HTR-8/SVneo (cell line): ENCODE results near the gene GFPT1.
"Not testable (repeated sequence)": the region's sequence is repeated elsewhere in the genome, so short reads cannot be mapped to it uniquely, and the experiment has no call there.

Source experiments
- DNase-seq: peaks from one replicate; pipeline ENCODE4 v3.0.0; 2011; ENCODE audit warnings: low spot score, mixed read lengths; ENCODE audit not compliant: insufficient read length
- FAIRE-seq: peaks from 2 replicates; lab custom pipeline; 2011; peaks lifted over from hg19 to GRCh38; lab: Jason Lieb, UNC

The GFPT1 gene

GRCh38 chr2:69385443-69386151 lies 1.4 kb downstream of the GFPT1 start:
- FAIRE-seq, result no peak
- no peak for DNase-seq

GRCh38 chr2:69384618-69385081 lies 2.4 kb downstream of the GFPT1 start:
- FAIRE-seq, result no peak
- DNase-seq, result no peak

- DNase-seq, result no peak
- no peak for FAIRE-seq
Measured at GRCh38 chr2:69383176-69383812, 3.7 kb downstream of the GFPT1 start.

- DNase-seq (no peak), FAIRE-seq (no peak)
Measured at GRCh38 chr2:69382547-69382946, 4.5 kb downstream of the GFPT1 start.

- FAIRE-seq (no peak), DNase-seq (no peak)
Measured at GRCh38 chr2:69381337-69381737, 5.7 kb downstream of the GFPT1 start.

DNA sequence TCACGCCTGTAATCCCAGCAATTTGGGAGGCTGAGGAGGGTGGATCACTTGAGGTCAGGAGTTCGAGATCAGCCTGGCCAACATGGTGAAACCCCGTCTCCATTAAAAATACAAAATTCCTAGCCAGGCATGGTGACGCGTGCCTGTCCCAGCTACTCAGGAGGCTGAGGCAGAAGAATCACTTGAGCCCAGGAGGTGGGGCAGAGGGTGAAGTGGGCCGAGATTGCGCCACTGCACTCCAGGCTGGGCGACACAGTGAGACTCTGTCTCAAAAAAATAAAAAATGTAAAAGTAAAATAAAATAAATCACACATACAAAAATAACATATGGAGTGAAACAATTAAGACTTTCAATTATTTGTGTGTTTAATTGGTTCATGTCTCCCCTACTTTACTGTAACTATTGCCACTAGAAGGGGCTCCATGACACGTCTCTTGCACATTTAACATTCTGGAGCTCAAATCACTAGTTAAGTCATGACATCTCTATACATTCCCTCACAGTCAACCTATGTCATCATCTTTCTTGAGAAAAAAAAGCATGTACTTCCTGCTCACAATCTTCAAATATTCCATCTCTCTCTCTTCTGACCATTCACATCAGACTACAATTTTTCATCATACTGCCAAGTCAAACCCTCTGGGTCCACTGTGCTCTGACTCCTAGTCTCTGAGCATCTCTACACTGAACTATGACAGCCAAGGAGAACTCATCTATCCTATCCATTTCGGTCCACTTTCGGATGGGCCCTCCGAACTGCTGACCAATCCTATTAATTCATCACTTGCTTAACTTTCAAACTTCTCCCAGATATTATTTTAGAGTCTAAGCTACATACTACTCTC lies 6.7 kb downstream of the GFPT1 start:
- no peak for DNase-seq
- no peak for FAIRE-seq

DNA sequence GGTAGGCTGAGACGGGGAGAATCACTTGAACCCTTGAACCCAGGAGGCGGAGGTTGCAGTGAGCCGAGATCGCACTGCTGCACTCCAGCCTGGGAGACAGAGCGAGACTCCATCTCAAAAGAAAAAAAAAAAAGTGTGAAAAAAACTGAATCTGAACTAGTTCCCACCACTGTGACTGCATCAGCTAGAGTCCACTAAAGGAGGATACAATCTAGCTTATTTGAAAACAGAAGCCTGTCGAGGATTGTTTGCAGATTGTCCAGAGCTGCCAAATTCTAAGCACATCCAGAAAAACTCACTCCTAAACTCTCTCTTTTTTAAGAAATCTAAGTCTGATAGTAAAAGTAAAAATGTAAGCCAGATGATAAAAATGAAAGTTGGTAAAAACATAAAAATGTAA lies 10.6 kb downstream of the GFPT1 start:
- no peak for DNase-seq
- no peak for FAIRE-seq

- DNase-seq, result no peak
Measured at GRCh38 chr2:69375494-69376353, 11.3 kb downstream of the GFPT1 start.

GRCh38 chr2:69372767-69373166 lies 14.3 kb downstream of the GFPT1 start:
- FAIRE-seq (no peak), DNase-seq (no peak)

More at GRCh38 chr2:69375494-69376353, 11.3 kb downstream of the GFPT1 start:
- no peak for FAIRE-seq

DNA sequence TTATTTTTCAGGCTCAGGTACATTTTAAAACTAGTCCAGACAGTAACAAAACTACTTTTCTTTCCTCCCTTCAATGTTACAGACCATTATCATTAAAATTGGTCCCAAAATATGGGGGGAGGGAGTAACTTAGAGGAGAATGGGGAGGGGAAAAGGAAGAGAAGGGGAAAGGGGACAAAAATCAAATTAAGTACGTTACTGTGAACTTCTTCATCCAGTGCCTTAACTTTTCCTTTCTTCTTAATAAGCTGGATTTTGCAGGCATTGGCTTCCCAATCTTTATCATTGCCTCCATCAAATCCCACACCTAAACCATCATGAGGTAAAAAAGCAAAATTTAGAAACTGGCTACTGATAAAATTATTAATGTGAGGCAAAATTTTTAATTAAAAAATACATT lies 17.2 kb downstream of the GFPT1 start:
- DNase-seq (no peak), FAIRE-seq (no peak)

DNA sequence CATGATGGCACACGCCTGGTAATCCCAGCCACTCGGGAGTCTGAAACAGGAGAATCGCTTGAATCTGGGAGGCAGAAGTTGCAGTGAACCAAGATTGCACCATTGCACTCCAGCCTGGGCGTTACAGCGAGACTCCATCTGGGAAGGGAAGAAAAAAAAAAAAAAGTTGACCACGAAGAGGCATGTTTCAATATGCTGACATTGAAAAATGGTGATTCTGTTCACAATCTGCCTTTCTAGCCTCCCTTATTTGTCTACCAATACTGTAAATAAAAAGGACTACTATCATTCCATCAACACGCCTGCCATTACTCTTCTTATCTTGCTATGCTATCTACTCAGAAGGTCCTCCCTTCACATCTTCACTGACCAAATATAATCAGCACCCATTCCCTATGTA lies 18.4 kb downstream of the GFPT1 start:
- FAIRE-seq (no peak), DNase-seq (no peak)

GRCh38 chr2:69359371-69359770 lies 27.7 kb downstream of the GFPT1 start:
- no peak for FAIRE-seq
- no peak for DNase-seq

GRCh38 chr2:69358914-69359313 lies 28.1 kb downstream of the GFPT1 start:
- no peak for DNase-seq
- no peak for FAIRE-seq

DNA sequence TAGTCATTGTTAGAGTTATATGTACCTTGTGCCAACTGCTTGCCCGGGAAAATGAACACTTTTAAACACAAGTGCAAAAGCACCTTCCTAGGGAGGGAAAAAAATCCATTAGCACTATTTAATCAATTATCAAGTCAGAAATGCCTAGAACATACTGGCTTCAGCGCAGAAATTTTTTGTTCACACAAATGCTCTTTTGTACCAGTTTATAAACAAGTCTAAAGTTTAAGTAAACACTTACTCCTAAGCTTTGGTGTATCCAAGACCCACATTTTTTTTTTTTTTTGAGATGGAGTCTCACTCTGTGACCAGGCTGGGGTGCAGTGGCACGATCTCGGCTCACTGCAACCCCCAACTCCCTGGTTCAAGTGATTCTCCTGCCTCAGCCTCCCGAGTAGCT lies 30.6 kb downstream of the GFPT1 start:
- FAIRE-seq (no peak), DNase-seq (no peak)

DNA sequence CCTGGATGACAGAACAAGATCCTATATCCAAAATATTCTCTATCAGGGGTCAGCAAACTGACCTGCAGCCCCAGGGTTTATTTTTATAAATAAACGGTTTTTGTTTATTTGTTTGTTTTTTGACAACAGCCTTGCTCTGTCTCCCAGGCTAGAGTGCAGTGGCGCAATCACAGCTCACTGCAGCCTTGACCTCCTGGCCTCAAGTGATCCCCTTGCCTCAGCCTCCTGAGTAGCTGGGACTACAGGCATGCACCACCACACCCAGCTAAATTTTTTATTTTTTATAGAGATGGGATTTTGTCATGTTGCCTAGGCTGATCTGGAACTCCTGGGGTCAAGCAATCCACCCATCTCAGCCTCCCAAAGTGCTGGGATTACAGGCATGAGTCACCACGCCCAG lies 32.1 kb downstream of the GFPT1 start:
- not testable (repeated sequence) for DNase-seq, FAIRE-seq

DNA sequence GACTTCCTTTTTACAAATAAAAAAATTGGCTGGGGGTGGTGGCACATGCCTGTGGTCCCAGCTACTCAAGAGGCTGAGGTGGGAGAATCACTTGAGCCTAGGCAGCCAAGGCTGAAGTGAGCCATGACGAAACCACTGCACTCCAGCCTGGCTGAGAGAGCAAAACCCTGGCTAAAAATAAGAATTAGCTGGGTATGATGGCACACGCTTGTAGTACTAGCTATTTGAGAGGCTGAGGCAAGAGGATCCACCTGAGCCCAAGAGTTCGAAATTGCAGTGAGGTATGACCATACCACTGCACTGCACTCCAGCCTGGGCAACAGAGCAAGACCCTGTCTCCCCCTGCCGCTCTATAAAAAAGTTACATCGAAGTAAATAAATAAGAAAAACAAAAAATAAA lies 33.7 kb downstream of the GFPT1 start:
- FAIRE-seq, result no peak
- no peak for DNase-seq

DNA sequence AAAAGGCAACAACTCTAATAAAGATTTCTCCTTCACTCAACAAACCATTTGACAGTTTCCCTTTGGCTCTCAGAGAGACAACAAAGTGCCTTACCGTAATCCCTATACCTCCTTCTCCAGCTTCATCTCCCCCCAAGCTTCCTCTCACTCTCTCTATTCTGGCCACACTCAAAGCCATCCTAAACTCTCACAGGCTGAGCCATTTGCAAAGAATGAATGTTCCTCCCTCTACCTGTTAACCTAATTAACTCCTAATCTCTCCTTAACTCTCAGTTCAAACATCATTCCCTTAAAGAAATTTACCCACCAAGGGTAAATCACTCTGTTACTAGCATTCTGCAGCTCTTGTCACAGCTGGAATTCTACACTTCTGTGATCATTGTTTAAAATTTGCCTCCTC lies 38.2 kb downstream of the GFPT1 start:
- no peak for FAIRE-seq

DNA sequence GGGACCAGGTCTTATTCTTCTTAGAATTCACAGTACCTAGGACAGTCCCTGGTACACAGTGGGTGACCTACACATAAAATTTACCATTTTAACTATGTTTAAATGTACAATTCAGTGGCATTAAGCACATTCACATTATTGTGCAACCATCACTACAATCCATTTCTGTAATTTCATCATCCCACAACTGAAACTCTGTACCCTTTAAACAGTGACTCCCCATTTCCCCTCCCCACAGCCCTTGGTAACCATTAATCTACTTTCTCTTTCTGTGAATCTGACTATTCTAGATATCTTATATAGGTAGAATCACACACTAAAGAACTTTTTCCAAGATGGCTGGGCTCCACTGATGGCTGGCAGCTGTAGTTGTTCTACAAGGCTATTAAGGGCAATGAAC lies 41.6 kb downstream of the GFPT1 start:
- DNase-seq (no peak), FAIRE-seq (no peak)

More for the DNA sequence above, 38.2 kb downstream of the GFPT1 start:
- DNase-seq, result no peak

- no peak for FAIRE-seq
- no peak for DNase-seq
Measured at GRCh38 chr2:69344305-69344704, 42.7 kb downstream of the GFPT1 start.
